ENCODE results near the gene MTPN. TPM values are rescaled to one million over a fixed set of nuclear protein-coding genes. Genes with fewer than 3 reads are reported as not detected.

Gene MTPN
- total RNA-seq, 1 experiment from 2014 or later = 205 TPM

- DNase-seq (ENCODE audit: low spot score) = no peak
Observed at GRCh38 chr7:135886345-135887132, 90.6 kb downstream of the MTPN start.

- no peak for DNase-seq (ENCODE audit: low spot score)
Observed at GRCh38 chr7:135884495-135885232, 92.5 kb downstream of the MTPN start.

- DNase-seq (ENCODE audit: low spot score) = no peak
Observed at GRCh38 chr7:135879233-135879632, 97.9 kb downstream of the MTPN start.

GRCh38 chr7:135878284-135878683, 98.9 kb downstream of the MTPN start:
- no peak for DNase-seq (ENCODE audit: low spot score)

- DNase-seq (ENCODE audit: low spot score) = peak; percentile 66
Observed at GRCh38 chr7:135877805-135878204, 99.4 kb downstream of the MTPN start.

Other genes starting within 250 kb of the MTPN start
- gene SLC13A4, start 249.2 kb downstream of the MTPN start, total RNA-seq (2014; rRNA removed; shearing (Covaris generic)) = not detected in 2 replicates
- gene FAM180A, start 228.5 kb downstream of the MTPN start, total RNA-seq (2014; rRNA removed; shearing (Covaris generic)) = 0.35 TPM in 1 of 2 replicates, not detected in the other

All from H4 (cell line).